Urinary bladder (tissue), 4 donors: ENCODE data around the gene TBC1D2. TPM values are rescaled to one million over a fixed set of nuclear protein-coding genes. Genes with fewer than 3 reads are reported as not detected.

Experiments
- DNase-seq: peaks from one replicate; pipeline ENCODE4 v3.0.0-alpha.2; 2015; ENCODE audit errors: extremely low spot score
- H3K27ac ChIP-seq: one replicate; pipeline ENCODE4 v1.5.1; 2013; ENCODE audit warnings: low read depth, mild to moderate bottlenecking, moderate library complexity
- H3K36me3 ChIP-seq: one replicate; pipeline ENCODE4 v1.6.1; 2013; ENCODE audit warnings: mild to moderate bottlenecking, moderate library complexity; ENCODE audit not compliant: insufficient read depth
- H3K4me1 ChIP-seq: one replicate; pipeline ENCODE4 v1.6.1; 2013; ENCODE audit warnings: mild to moderate bottlenecking, moderate library complexity; ENCODE audit not compliant: insufficient read depth
- H3K4me3 ChIP-seq: one replicate; pipeline ENCODE4 v1.5.1; 2013; ENCODE audit warnings: low read depth, low read length
- WGBS: extraction: QIAGEN DNeasy Blood & Tissue Kit; methylation state at CpG from one replicate; pipeline ENCODE4 v1.1.7; 2013; 5-methylcytosine and 5-hydroxymethylcytosine counted together
- polyA plus RNA-seq: library from polyadenylated mRNA; stranded (reverse); fragments of 200-250 nt; gene quantifications from one replicate; pipeline ENCODE4 v1.2.3, GENCODE V29; 2013
- total RNA-seq: library from RNA; depleted of rRNA; stranded (reverse); fragments of >200 nt; gene quantifications from one replicate; pipeline ENCODE4 v1.2.3, GENCODE V29; 2014
- donor health status: healthy with polysubstance abuse.
- donor health status: healthy.

The TBC1D2 gene
- total and polyA plus RNA-seq, 2 donors: 4.4 to 15.2 TPM

GRCh38 chr9:98215271-98215670, 40.2 kb downstream of the TBC1D2 start:
- Histone ChIP-seq H3K36me3 (no peaks in the 10 kb centered on the region), H3K4me3 (no peak overlapping the region), H3K27ac (no peak overlapping the region), H3K4me1 (no peaks in the 10 kb centered on the region)
- DNase-seq: no peak
- 77% methylated on average over 5 of the region's 5 CpGs for WGBS

- WGBS: 66% methylated on average over 6 of the region's 6 CpGs
- H3K36me3 ChIP-seq: no peaks in the 10 kb centered on the region
- H3K4me1 ChIP-seq: no peaks in the 10 kb centered on the region
- no peak overlapping the region for H3K27ac ChIP-seq
- no peak overlapping the region for H3K4me3 ChIP-seq
- DNase-seq: peak; percentile 29
These were observed 40.6 kb downstream of the TBC1D2 start for GRCh38 chr9:98214811-98215210.

GRCh38 chr9:98211260-98211659, 44.2 kb downstream of the TBC1D2 start:
- H3K36me3 ChIP-seq: no peaks in the 10 kb centered on the region
- WGBS: 89% methylated on average over 3 of the region's 3 CpGs

GRCh38 chr9:98210435-98210834, 45.0 kb downstream of the TBC1D2 start:
- DNase-seq: no peak
- no peak overlapping the region for H3K4me3 ChIP-seq
- no peak overlapping the region for H3K27ac ChIP-seq
- WGBS: 95% methylated on average over 9 of the region's 9 CpGs
- no peaks in the 10 kb centered on the region for H3K4me1 ChIP-seq
- no peaks in the 10 kb centered on the region for H3K36me3 ChIP-seq

More at GRCh38 chr9:98211260-98211659, 44.2 kb downstream of the TBC1D2 start:
- Histone ChIP-seq H3K27ac (no peak overlapping the region), H3K4me3 (no peak overlapping the region), H3K4me1 (no peaks in the 10 kb centered on the region)
- no peak for DNase-seq

- no peaks in the 10 kb centered on the region for H3K4me1 ChIP-seq
- 90% methylated on average over 3 of the region's 3 CpGs for WGBS
- H3K27ac ChIP-seq: no peak overlapping the region
- no peak overlapping the region for H3K4me3 ChIP-seq
- no peak for DNase-seq
- no peaks in the 10 kb centered on the region for H3K36me3 ChIP-seq
These were observed 45.9 kb downstream of the TBC1D2 start for GRCh38 chr9:98209530-98209929.

- H3K27ac ChIP-seq: no peak overlapping the region
- no peaks in the 10 kb centered on the region for H3K4me1 ChIP-seq
- no peak for DNase-seq
- no peak overlapping the region for H3K4me3 ChIP-seq
- whole genome bisulfite sequencing: 95% methylated on average over 20 of the region's 20 CpGs
- H3K36me3 ChIP-seq: no peaks in the 10 kb centered on the region
These were observed 46.8 kb downstream of the TBC1D2 start for GRCh38 chr9:98208635-98209034.

- no peak for DNase-seq
- WGBS: 76% methylated on average over 4 of the region's 4 CpGs
- no peaks in the 10 kb centered on the region for H3K36me3 ChIP-seq
- no peak overlapping the region for H3K4me3 ChIP-seq
- H3K4me1 ChIP-seq: no peaks in the 10 kb centered on the region
- H3K27ac ChIP-seq: no peak overlapping the region
These were observed 47.8 kb downstream of the TBC1D2 start for GRCh38 chr9:98207606-98208005.

GRCh38 chr9:98206754-98207153, 48.7 kb downstream of the TBC1D2 start:
- Histone ChIP-seq H3K27ac (no peak overlapping the region), H3K4me3 (no peak overlapping the region), H3K36me3 (no peaks in the 10 kb centered on the region), H3K4me1 (no peaks in the 10 kb centered on the region)
- DNase-seq: no peak
- WGBS: 34% methylated on average over 2 of the region's 2 CpGs

- 68% methylated on average over 4 of the region's 4 CpGs for WGBS
- Histone ChIP-seq H3K27ac (no peak overlapping the region), H3K36me3 (no peaks in the 10 kb centered on the region), H3K4me3 (no peak overlapping the region), H3K4me1 (no peaks in the 10 kb centered on the region)
- no peak for DNase-seq
These were observed 50.8 kb downstream of the TBC1D2 start for GRCh38 chr9:98204692-98205091.

GRCh38 chr9:98203153-98203552, 52.3 kb downstream of the TBC1D2 start:
- 76% methylated on average over 7 of the region's 7 CpGs for WGBS
- Histone ChIP-seq H3K4me1 (no peaks in the 10 kb centered on the region), H3K36me3 (no peaks in the 10 kb centered on the region), H3K4me3 (no peak overlapping the region), H3K27ac (no peak overlapping the region)
- no peak for DNase-seq

GRCh38 chr9:98202252-98202651, 53.2 kb downstream of the TBC1D2 start:
- DNase-seq: no peak
- H3K4me1 ChIP-seq: no peaks in the 10 kb centered on the region
- H3K36me3 ChIP-seq: no peaks in the 10 kb centered on the region
- WGBS: 68% methylated on average over 5 of the region's 5 CpGs
- H3K4me3 ChIP-seq: no peak overlapping the region
- no peak overlapping the region for H3K27ac ChIP-seq

- Histone ChIP-seq H3K36me3 (no peaks in the 10 kb centered on the region), H3K4me3 (no peak overlapping the region), H3K27ac (no peak overlapping the region), H3K4me1 (no peaks in the 10 kb centered on the region)
- DNase-seq: no peak
- 91% methylated on average over 7 of the region's 7 CpGs for WGBS
These were observed 53.7 kb downstream of the TBC1D2 start for GRCh38 chr9:98201749-98202148.

- no peak overlapping the region for H3K27ac ChIP-seq
- no peak for DNase-seq
- no peaks in the 10 kb centered on the region for H3K36me3 ChIP-seq
- no peaks in the 10 kb centered on the region for H3K4me1 ChIP-seq
- no peak overlapping the region for H3K4me3 ChIP-seq
- WGBS: 84% methylated on average over 6 of the region's 6 CpGs
These were observed 54.3 kb downstream of the TBC1D2 start for GRCh38 chr9:98201102-98201501.

- Histone ChIP-seq H3K4me3 (no peak overlapping the region), H3K36me3 (no peaks in the 10 kb centered on the region)
- WGBS: 85% methylated on average over 20 of the region's 20 CpGs
These were observed 55.9 kb downstream of the TBC1D2 start for GRCh38 chr9:98199388-98200033.

GRCh38 chr9:98195671-98196070, 59.8 kb downstream of the TBC1D2 start:
- no peak overlapping the region for H3K4me3 ChIP-seq
- H3K27ac ChIP-seq: no peak overlapping the region
- H3K4me1 ChIP-seq: no peaks in the 10 kb centered on the region
- 68% methylated on average over 4 of the region's 4 CpGs for WGBS
- no peak for DNase-seq
- no peaks in the 10 kb centered on the region for H3K36me3 ChIP-seq

More at GRCh38 chr9:98199388-98200033, 55.9 kb downstream of the TBC1D2 start:
- Histone ChIP-seq H3K27ac (no peak overlapping the region), H3K4me1 (no peaks in the 10 kb centered on the region)
- no peak for DNase-seq
